Karpas-422 (cell line): ENCODE measurements around the gene LYSMD3. TPM values are rescaled to one million over a fixed set of nuclear protein-coding genes. Genes with fewer than 3 reads are reported as not detected.

ENCODE experiments used
- DNase-seq: peaks from one replicate; pipeline ENCODE4 v3.0.0-alpha.2; 2015
- H2AFZ ChIP-seq: fragments of 200-600 bp; sonication (generic); 2 replicates; pipeline ENCODE4 v1.6.1; 2014; ENCODE audit warnings: antibody characterized with exemption, low read length, mixed read lengths
- H3K27ac ChIP-seq: fragments of 200-600 bp; sonication (generic); 2 replicates; pipeline ENCODE4 v1.5.1; 2014; ENCODE audit warnings: mild to moderate bottlenecking, low read length, moderate library complexity
- H3K27me3 ChIP-seq: fragments of 200-600 bp; sonication (generic); 2 replicates; pipeline ENCODE4 v1.6.1; 2014; ENCODE audit warnings: low read length, mixed read lengths
- H3K36me3 ChIP-seq: fragments of 200-600 bp; sonication (generic); 2 replicates; pipeline ENCODE4 v1.6.1; 2014; ENCODE audit warnings: low read length, mixed read lengths; ENCODE audit not compliant: insufficient read depth
- H3K4me1 ChIP-seq: fragments of 200-600 bp; sonication (generic); 2 replicates; pipeline ENCODE4 v1.6.1; 2014; ENCODE audit warnings: mild to moderate bottlenecking, low read length, mixed read lengths
- H3K4me2 ChIP-seq: fragments of 200-600 bp; sonication (generic); 2 replicates; pipeline ENCODE4 v1.6.1; 2014; ENCODE audit warnings: low read length, low read depth, mild to moderate bottlenecking; ENCODE audit not compliant: poor library complexity, severe bottlenecking
- H3K4me3 ChIP-seq: fragments of 200-600 bp; sonication (generic); 2 replicates; pipeline ENCODE4 v1.5.1; 2014; ENCODE audit warnings: mild to moderate bottlenecking, antibody characterized with exemption, low read length, mixed read lengths
- H3K79me2 ChIP-seq: fragments of 200-600 bp; sonication (generic); 2 replicates; pipeline ENCODE4 v1.6.1; 2014; ENCODE audit warnings: mild to moderate bottlenecking, low read length, mixed read lengths
- H3K9ac ChIP-seq: fragments of 200-600 bp; sonication (generic); 2 replicates; pipeline ENCODE4 v1.6.0; 2014; ENCODE audit warnings: low read length
- H3K9me2 ChIP-seq: fragments of 200-600 bp; sonication (generic), shearing (Covaris generic); replicated peaks from 2 replicates; pipeline ENCODE4 v1.6.0; 2014; ENCODE audit warnings: mild to moderate bottlenecking, low read length, moderate library complexity; ENCODE audit not compliant: insufficient read depth
- H3K9me3 ChIP-seq: fragments of 300-700, 200-600 bp; sonication (generic); 2 replicates; pipeline ENCODE4 v1.6.1; 2014; ENCODE audit warnings: low read length, mixed read lengths
- H4K20me1 ChIP-seq: fragments of 200-600 bp; sonication (generic); 2 replicates; pipeline ENCODE4 v1.6.1; 2014; ENCODE audit warnings: mild to moderate bottlenecking, antibody characterized with exemption, low read length, low read depth; ENCODE audit not compliant: insufficient read depth
- total RNA-seq: library from RNA; depleted of rRNA; stranded (reverse); fragments of >200 nt; shearing (Covaris generic); gene quantifications from 2 replicates; pipeline ENCODE4 v1.2.3, GENCODE V29; 2014; ENCODE audit warnings: low replicate concordance

The LYSMD3 gene
- total RNA-seq, 1 experiment from 2014 or later: 18.5 TPM

- no peak overlapping the region for H3K4me3 ChIP-seq
- H3K36me3 ChIP-seq: no peaks in the 10 kb centered on the region
- no peaks in the 10 kb centered on the region for H4K20me1 ChIP-seq
- H3K4me1 ChIP-seq: no peaks in the 10 kb centered on the region
- DNase-seq: no peak
- H3K9me3 ChIP-seq: no peaks in the 10 kb centered on the region
- no peak overlapping the region for H3K4me2 ChIP-seq
- H2AFZ ChIP-seq: no peak overlapping the region
- no peak overlapping the region for H3K9ac ChIP-seq
- no peaks in the 10 kb centered on the region for H3K9me2 ChIP-seq
- no peak overlapping the region for H3K27ac ChIP-seq
- H3K27me3 ChIP-seq: no peaks in the 10 kb centered on the region
- no peaks in the 10 kb centered on the region for H3K79me2 ChIP-seq
Measured at GRCh38 chr5:90545511-90545910, 16.1 kb upstream of the LYSMD3 start.

- H3K4me3 ChIP-seq: no peak overlapping the region
- H3K4me1 ChIP-seq: no peaks in the 10 kb centered on the region
- DNase-seq: no peak
- H3K27me3 ChIP-seq: no peaks in the 10 kb centered on the region
- H3K4me2 ChIP-seq: no peak overlapping the region
- H2AFZ ChIP-seq: no peak overlapping the region
- H3K9ac ChIP-seq: no peak overlapping the region
- no peaks in the 10 kb centered on the region for H3K9me2 ChIP-seq
- H3K36me3 ChIP-seq: no peaks in the 10 kb centered on the region
- no peaks in the 10 kb centered on the region for H3K79me2 ChIP-seq
- H3K9me3 ChIP-seq: no peaks in the 10 kb centered on the region
- no peaks in the 10 kb centered on the region for H4K20me1 ChIP-seq
- no peak overlapping the region for H3K27ac ChIP-seq
Measured at GRCh38 chr5:90542827-90543519, 13.6 kb upstream of the LYSMD3 start.

- no peak overlapping the region for H3K4me3 ChIP-seq
- H3K4me2 ChIP-seq: no peak overlapping the region
- no peaks in the 10 kb centered on the region for H3K36me3 ChIP-seq
- H3K79me2 ChIP-seq: no peaks in the 10 kb centered on the region
- H3K27ac ChIP-seq: no peak overlapping the region
- DNase-seq: no peak
- no peak overlapping the region for H3K9ac ChIP-seq
- no peak overlapping the region for H2AFZ ChIP-seq
- H4K20me1 ChIP-seq: no peaks in the 10 kb centered on the region
- H3K27me3 ChIP-seq: no peaks in the 10 kb centered on the region
- H3K9me2 ChIP-seq: no peaks in the 10 kb centered on the region
- H3K9me3 ChIP-seq: no peaks in the 10 kb centered on the region
- peaks cover 8% of the 10 kb centered on the region for H3K4me1 ChIP-seq
Measured at GRCh38 chr5:90534922-90535321, 5.5 kb upstream of the LYSMD3 start.

- no peak overlapping the region for H3K9ac ChIP-seq
- no peak overlapping the region for H3K4me3 ChIP-seq
- no peak overlapping the region for H2AFZ ChIP-seq
- H3K36me3 ChIP-seq: no peaks in the 10 kb centered on the region
- H3K27ac ChIP-seq: no peak overlapping the region
- no peaks in the 10 kb centered on the region for H3K9me3 ChIP-seq
- H3K27me3 ChIP-seq: no peaks in the 10 kb centered on the region
- H3K4me1 ChIP-seq: peaks cover 8% of the 10 kb centered on the region
- no peaks in the 10 kb centered on the region for H3K9me2 ChIP-seq
- no peak for DNase-seq
- no peaks in the 10 kb centered on the region for H4K20me1 ChIP-seq
- peaks cover 5% of the 10 kb centered on the region for H3K79me2 ChIP-seq
- H3K4me2 ChIP-seq: no peak overlapping the region
Measured at GRCh38 chr5:90533794-90534193, 4.4 kb upstream of the LYSMD3 start.

- H3K36me3 ChIP-seq: no peaks in the 10 kb centered on the region
- no peak overlapping the region for H3K27ac ChIP-seq
- no peaks in the 10 kb centered on the region for H3K9me2 ChIP-seq
- H2AFZ ChIP-seq: 0 out of 2 replicates have a peak overlapping the region, but pooled peaks have one; percentile 97
- peaks cover 32% of the 10 kb centered on the region for H3K4me1 ChIP-seq
- H4K20me1 ChIP-seq: no peaks in the 10 kb centered on the region
- H3K4me2 ChIP-seq: peak overlapping the region; percentile 85
- H3K27me3 ChIP-seq: no peaks in the 10 kb centered on the region
- no peak for DNase-seq
- H3K9me3 ChIP-seq: no peaks in the 10 kb centered on the region
- H3K4me3 ChIP-seq: peak overlapping the region; percentile 92; the same call in 1 of the 2 replicates
- peak overlapping the region; percentile 71 for H3K9ac ChIP-seq
- peaks cover 34% of the 10 kb centered on the region for H3K79me2 ChIP-seq
Measured at GRCh38 chr5:90530736-90531487, 1.5 kb upstream of the LYSMD3 start.

GRCh38 chr5:90529939-90530677, 724 bp upstream of the LYSMD3 start:
- Histone ChIP-seq H3K27me3 (no peaks in the 10 kb centered on the region), H2AFZ (peak overlapping the region; percentile 97), H3K4me3 (peak overlapping the region; percentile 92), H3K9ac (peak overlapping the region; percentile 71), H3K27ac (no peak overlapping the region), H4K20me1 (no peaks in the 10 kb centered on the region), H3K79me2 (peaks cover 37% of the 10 kb centered on the region), H3K9me3 (no peaks in the 10 kb centered on the region), H3K4me1 (peaks cover 32% of the 10 kb centered on the region), H3K36me3 (peaks cover 1% of the 10 kb centered on the region; the same call in 1 of the 2 replicates), H3K4me2 (peak overlapping the region; percentile 85), H3K9me2 (no peaks in the 10 kb centered on the region)
- peak; percentile 84 for DNase-seq

- H3K4me3 ChIP-seq: peak overlapping the region; percentile 92
- H3K79me2 ChIP-seq: peaks cover 41% of the 10 kb centered on the region
- no peaks in the 10 kb centered on the region for H3K27me3 ChIP-seq
- no peaks in the 10 kb centered on the region for H4K20me1 ChIP-seq
- H3K4me1 ChIP-seq: peaks cover 32% of the 10 kb centered on the region
- H3K9me2 ChIP-seq: no peaks in the 10 kb centered on the region
- peak; percentile 56 for DNase-seq
- H3K4me2 ChIP-seq: peak overlapping the region; percentile 95
- H3K27ac ChIP-seq: peak overlapping the region; percentile 45
- H3K36me3 ChIP-seq: peaks cover 11% of the 10 kb centered on the region
- no peaks in the 10 kb centered on the region for H3K9me3 ChIP-seq
- H2AFZ ChIP-seq: peak overlapping the region; percentile 58; the same call in 1 of the 2 replicates
- peak overlapping the region; percentile 94 for H3K9ac ChIP-seq
Measured at GRCh38 chr5:90528601-90529193, 687 bp downstream of the LYSMD3 start.
